GM19025 (cell line): ENCODE data around the gene WIPI1.
"Not testable (repeated sequence)": the region's sequence is repeated elsewhere in the genome, so short reads cannot be mapped to it uniquely, and the experiment has no call there.

Experiments used
- ATAC-seq: cut with Tn5 transposase; IDR thresholded peaks from one replicate; pipeline ENCODE4 v1.9.1; 2021; ENCODE audit warnings: mild to moderate bottlenecking, low read depth, moderate library complexity; ENCODE audit not compliant: unreplicated experiment

Gene WIPI1

GRCh38 chr17:68390888-68391545, 66.3 kb downstream of the WIPI1 start:
- no peak for ATAC-seq

GRCh38 chr17:68389041-68389440, 68.3 kb downstream of the WIPI1 start:
- ATAC-seq, result no peak

GRCh38 chr17:68387435-68388218, 69.7 kb downstream of the WIPI1 start:
- ATAC-seq, result no peak

- no peak for ATAC-seq
Observed at GRCh38 chr17:68385490-68386215, 71.6 kb downstream of the WIPI1 start.

GRCh38 chr17:68384941-68385340, 72.4 kb downstream of the WIPI1 start:
- ATAC-seq, result no peak

GRCh38 chr17:68384471-68384870, 72.8 kb downstream of the WIPI1 start:
- ATAC-seq, result no peak

GRCh38 chr17:68383443-68384321, 73.6 kb downstream of the WIPI1 start:
- no peak for ATAC-seq

GRCh38 chr17:68383120-68383442, 74.2 kb downstream of the WIPI1 start:
- no peak for ATAC-seq

- no peak for ATAC-seq
Observed at GRCh38 chr17:68382582-68383085, 74.7 kb downstream of the WIPI1 start.

GRCh38 chr17:68381076-68381900, 76.0 kb downstream of the WIPI1 start:
- ATAC-seq, result no peak

GRCh38 chr17:68379692-68380677, 77.3 kb downstream of the WIPI1 start:
- ATAC-seq, result no peak

- no peak for ATAC-seq
Observed at GRCh38 chr17:68379177-68379510, 78.2 kb downstream of the WIPI1 start.

GRCh38 chr17:68378268-68379176, 78.8 kb downstream of the WIPI1 start:
- ATAC-seq, result no peak

- ATAC-seq, result no peak
Observed at GRCh38 chr17:68377771-68378267, 79.5 kb downstream of the WIPI1 start.

- ATAC-seq, result not testable (repeated sequence)
Observed at GRCh38 chr17:68376178-68376577, 81.1 kb downstream of the WIPI1 start.

GRCh38 chr17:68375566-68375965, 81.7 kb downstream of the WIPI1 start:
- ATAC-seq, result no peak
